ENCODE results near the gene DNAJC8. TPM values are rescaled to one million over a fixed set of nuclear protein-coding genes. Genes with fewer than 3 reads are reported as not detected.

Gene DNAJC8
- total and polyA plus RNA-seq, 10 of the 15 experiments (the other 5 are each of a cell fraction or from before 2014, with no cell fraction given) = 91.2 to 296 (median 152) TPM

DNA sequence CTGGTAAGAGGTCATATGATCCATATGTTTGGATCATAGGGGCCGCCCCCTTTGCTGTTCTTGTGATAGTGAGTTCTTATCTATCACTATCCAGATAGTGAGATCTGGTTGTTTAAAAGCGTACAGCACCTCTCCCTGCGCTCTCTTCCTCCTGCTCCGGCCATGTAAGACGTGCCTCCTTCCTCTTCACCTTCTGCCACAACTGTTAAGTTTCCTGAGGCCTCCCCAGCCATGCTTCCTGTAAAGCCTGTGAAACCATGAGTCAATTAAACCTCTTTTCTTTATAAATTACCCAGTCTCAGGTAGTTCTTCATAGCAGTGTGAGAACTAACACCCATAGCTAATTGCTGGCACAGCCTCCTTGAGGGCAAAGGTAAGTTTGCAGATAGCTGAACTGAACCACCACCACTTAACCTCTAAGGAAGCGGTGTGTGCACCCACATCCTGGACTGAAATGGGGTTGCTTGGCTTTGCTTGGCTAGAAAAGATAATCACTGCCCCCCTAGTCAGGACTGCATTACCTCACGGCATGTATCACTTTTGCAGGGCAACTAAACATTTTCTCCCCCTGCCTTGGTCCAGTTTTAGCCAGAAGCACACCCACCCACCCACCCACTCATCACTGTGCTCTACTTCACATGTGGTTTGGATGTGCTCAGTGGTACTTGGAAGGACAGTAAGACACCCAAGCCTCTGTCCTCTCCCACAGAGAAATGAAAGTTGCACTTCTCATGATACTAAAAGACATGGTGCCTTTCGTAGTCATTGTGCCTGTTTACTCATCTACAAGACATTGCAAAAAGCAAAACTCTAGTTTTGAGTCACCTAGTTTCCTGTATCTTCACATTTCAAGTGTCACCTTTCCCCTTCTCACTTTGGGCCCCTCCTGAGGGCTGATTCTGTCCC lies 33.2 kb downstream of the DNAJC8 start (continued):
- TF ChIP-seq CUX1 (IDR thresholded peaks at IDR 0.05; ENCODE audit: insufficient replicate concordance, low read depth, low read length) = no peak
- TF ChIP-seq, protein P1, sequence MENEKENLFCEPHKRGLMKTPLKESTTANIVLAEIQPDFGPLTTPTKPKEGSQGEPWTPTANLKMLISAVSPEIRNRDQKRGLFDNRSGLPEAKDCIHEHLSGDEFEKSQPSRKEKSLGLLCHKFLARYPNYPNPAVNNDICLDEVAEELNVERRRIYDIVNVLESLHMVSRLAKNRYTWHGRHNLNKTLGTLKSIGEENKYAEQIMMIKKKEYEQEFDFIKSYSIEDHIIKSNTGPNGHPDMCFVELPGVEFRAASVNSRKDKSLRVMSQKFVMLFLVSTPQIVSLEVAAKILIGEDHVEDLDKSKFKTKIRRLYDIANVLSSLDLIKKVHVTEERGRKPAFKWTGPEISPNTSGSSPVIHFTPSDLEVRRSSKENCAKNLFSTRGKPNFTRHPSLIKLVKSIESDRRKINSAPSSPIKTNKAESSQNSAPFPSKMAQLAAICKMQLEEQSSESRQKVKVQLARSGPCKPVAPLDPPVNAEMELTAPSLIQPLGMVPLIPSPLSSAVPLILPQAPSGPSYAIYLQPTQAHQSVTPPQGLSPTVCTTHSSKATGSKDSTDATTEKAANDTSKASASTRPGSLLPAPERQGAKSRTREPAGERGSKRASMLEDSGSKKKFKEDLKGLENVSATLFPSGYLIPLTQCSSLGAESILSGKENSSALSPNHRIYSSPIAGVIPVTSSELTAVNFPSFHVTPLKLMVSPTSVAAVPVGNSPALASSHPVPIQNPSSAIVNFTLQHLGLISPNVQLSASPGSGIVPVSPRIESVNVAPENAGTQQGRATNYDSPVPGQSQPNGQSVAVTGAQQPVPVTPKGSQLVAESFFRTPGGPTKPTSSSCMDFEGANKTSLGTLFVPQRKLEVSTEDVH (IDR thresholded peaks at IDR 0.05; ENCODE audit: low read depth, partially characterized antibody) = no peak
- no peak for TF ChIP-seq MYB (IDR thresholded peaks at IDR 0.05; ENCODE audit: borderline replicate concordance, low read depth, low read length)
- no peak for TF ChIP-seq NR2C2 (IDR thresholded peaks at IDR 0.05; ENCODE audit: borderline replicate concordance, control insufficient read depth, insufficient read length, low read depth)
- TF ChIP-seq PAX5 (IDR thresholded peaks at IDR 0.05; ENCODE audit: borderline replicate concordance, low read depth, low read length) = peak; percentile 88; the same call in 1 of the 2 replicates
- TF ChIP-seq ELK1 (IDR thresholded peaks at IDR 0.05; ENCODE audit: low read depth, low read length) = no peak
- TF ChIP-seq EGR1 (IDR thresholded peaks at IDR 0.05; ENCODE audit: borderline replicate concordance in 1 of 2, low read depth in 2 of 2, low read length in 2 of 2) = peak in 1 of 2 experiments; percentile 44; a peak in 2 of 3 replicates
- no peak for TF ChIP-seq NRF1 (conservative IDR thresholded peaks at IDR 0.05; ENCODE audit: low read depth, low read length)
- peak; percentile 88 for TF ChIP-seq RUNX3 (IDR thresholded peaks at IDR 0.05; ENCODE audit: low read length)
- peak; percentile 99 for TF ChIP-seq JUNB (IDR thresholded peaks at IDR 0.05)
- TF ChIP-seq, protein P2, sequence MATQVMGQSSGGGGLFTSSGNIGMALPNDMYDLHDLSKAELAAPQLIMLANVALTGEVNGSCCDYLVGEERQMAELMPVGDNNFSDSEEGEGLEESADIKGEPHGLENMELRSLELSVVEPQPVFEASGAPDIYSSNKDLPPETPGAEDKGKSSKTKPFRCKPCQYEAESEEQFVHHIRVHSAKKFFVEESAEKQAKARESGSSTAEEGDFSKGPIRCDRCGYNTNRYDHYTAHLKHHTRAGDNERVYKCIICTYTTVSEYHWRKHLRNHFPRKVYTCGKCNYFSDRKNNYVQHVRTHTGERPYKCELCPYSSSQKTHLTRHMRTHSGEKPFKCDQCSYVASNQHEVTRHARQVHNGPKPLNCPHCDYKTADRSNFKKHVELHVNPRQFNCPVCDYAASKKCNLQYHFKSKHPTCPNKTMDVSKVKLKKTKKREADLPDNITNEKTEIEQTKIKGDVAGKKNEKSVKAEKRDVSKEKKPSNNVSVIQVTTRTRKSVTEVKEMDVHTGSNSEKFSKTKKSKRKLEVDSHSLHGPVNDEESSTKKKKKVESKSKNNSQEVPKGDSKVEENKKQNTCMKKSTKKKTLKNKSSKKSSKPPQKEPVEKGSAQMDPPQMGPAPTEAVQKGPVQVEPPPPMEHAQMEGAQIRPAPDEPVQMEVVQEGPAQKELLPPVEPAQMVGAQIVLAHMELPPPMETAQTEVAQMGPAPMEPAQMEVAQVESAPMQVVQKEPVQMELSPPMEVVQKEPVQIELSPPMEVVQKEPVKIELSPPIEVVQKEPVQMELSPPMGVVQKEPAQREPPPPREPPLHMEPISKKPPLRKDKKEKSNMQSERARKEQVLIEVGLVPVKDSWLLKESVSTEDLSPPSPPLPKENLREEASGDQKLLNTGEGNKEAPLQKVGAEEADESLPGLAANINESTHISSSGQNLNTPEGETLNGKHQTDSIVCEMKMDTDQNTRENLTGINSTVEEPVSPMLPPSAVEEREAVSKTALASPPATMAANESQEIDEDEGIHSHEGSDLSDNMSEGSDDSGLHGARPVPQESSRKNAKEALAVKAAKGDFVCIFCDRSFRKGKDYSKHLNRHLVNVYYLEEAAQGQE (IDR thresholded peaks at IDR 0.05; ENCODE audit: low read depth, low read length) = no peak
- TF ChIP-seq JUND (IDR thresholded peaks at IDR 0.05; ENCODE audit: low read depth, low read length) = peak; percentile 97
- TF ChIP-seq CBX5 (IDR thresholded peaks at IDR 0.05; ENCODE audit: low read depth) = peak; percentile 84
- no peak for TF ChIP-seq SMAD5 (IDR thresholded peaks at IDR 0.05; ENCODE audit: low read depth)
- peak; percentile 48; the same call in 1 of the 2 replicates for TF ChIP-seq BMI1 (IDR thresholded peaks at IDR 0.05; ENCODE audit: borderline replicate concordance)

All from GM12878 (cell line).